ENCODE data around the gene SYNE1.

SYNE1 gene

DNA sequence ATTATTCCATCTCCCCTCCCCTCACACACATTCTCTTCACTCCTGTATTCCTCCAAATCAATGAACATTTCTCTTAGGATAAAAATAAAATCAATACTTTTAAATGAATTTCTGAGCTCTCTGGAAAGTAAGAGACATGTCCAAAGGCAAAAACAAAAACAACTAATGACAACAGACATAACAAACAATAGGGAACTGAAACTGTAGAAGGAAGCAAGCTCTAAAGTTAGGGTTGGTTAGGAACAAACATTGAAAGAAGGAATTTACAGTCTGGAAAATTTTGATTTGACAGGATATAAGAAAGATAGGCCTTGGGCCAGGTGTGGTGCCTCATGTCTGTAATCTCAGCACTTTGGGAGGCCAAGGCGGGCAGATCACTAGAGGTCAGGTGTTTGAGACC lies 43.0 kb upstream of the SYNE1 start:
- no peak overlapping the region for H3K4me3 ChIP-seq (ENCODE audit: low read depth, low read length)
- ChIA-PET POLR2A (no interaction called here), CTCF (interaction anchor here (1.4 kb wide), 1 partner anchor 9 kb away, joined by 4 read pairs; no protein-coding TSS in a partner anchor)
- TF ChIP-seq, protein P1, sequence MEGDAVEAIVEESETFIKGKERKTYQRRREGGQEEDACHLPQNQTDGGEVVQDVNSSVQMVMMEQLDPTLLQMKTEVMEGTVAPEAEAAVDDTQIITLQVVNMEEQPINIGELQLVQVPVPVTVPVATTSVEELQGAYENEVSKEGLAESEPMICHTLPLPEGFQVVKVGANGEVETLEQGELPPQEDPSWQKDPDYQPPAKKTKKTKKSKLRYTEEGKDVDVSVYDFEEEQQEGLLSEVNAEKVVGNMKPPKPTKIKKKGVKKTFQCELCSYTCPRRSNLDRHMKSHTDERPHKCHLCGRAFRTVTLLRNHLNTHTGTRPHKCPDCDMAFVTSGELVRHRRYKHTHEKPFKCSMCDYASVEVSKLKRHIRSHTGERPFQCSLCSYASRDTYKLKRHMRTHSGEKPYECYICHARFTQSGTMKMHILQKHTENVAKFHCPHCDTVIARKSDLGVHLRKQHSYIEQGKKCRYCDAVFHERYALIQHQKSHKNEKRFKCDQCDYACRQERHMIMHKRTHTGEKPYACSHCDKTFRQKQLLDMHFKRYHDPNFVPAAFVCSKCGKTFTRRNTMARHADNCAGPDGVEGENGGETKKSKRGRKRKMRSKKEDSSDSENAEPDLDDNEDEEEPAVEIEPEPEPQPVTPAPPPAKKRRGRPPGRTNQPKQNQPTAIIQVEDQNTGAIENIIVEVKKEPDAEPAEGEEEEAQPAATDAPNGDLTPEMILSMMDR (IDR thresholded peaks at IDR 0.05; ENCODE audit: insufficient read depth, low read length, missing control alignments), result no peak
- DNase-seq (ENCODE audit: low read depth, low spot score), result no peak

GRCh38 chr6:152673236-152673635 lies 36.1 kb upstream of the SYNE1 start:
- POLR2A ChIA-PET, result no interaction called here
- TF ChIP-seq, protein P1 (IDR thresholded peaks at IDR 0.05; ENCODE audit: insufficient read depth, low read length, missing control alignments), result no peak
- CTCF ChIA-PET, result interaction anchor here (0.6 to 3.4 kb wide), 3 partner anchors 8 to 188 kb away, joined by 3 to 29 read pairs (median 3); no protein-coding TSS in a partner anchor
- H3K4me3 ChIP-seq (ENCODE audit: low read depth, low read length), result no peak overlapping the region
- DNase-seq (ENCODE audit: low read depth, low spot score), result no peak

DNA sequence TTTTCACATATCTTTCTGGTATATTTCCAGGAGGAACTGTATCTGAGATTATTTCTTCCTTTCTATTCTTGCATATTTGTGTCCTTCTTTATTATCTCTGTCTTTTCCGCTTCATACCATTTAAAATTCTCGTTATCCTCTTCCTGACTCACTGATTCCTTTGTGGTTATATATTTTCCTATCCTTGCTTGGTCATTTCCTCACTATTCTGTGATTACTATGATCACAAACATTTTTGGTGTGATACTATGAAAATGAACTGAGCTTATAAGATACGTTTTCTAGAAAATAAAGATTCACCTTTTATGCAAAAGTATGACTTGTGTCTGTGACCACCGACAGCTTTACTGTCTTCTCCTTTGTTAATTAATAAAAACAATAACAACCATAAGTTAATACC lies 34.0 kb upstream of the SYNE1 start:
- ChIA-PET CTCF (interaction anchor here (0.9 to 6.7 kb wide), 13 partner anchors 9 to 370 kb away, joined by 3 to 68 read pairs (median 5); no protein-coding TSS in a partner anchor), POLR2A (no interaction called here)
- no peak overlapping the region for H3K4me3 ChIP-seq (ENCODE audit: low read depth, low read length)

GRCh38 chr6:152669895-152670294 lies 32.7 kb upstream of the SYNE1 start:
- CTCF ChIA-PET, result interaction anchor here (0.6 to 6.7 kb wide), 15 partner anchors 8 to 284 kb away, joined by 3 to 68 read pairs (median 4); no protein-coding TSS in a partner anchor
- DNase-seq (ENCODE audit: low read depth, low spot score), result no peak

More for the DNA sequence above, 34.0 kb upstream of the SYNE1 start:
- TF ChIP-seq, protein P1 (IDR thresholded peaks at IDR 0.05; ENCODE audit: insufficient read depth, low read length, missing control alignments), result no peak
- no peak for DNase-seq (ENCODE audit: low read depth, low spot score)

DNA sequence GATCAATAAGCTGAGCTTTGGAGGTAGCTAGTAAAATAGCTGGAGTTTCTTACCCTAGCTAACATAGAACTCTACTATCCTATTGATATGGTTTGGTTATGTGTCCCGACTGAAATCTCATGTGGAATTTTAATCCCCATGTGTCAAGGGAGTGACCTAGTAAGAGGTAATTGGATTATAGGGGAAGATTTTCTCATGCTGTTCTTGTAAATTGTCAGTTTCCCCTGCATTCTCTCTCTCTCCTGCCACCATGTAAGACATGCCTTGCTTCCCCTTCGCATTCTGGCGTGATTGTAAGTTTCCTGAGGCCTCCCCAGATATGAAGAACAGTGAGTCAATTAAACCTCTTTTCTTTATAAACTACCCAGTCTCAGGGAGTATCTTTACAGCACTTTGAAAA lies 24.6 kb upstream of the SYNE1 start:
- no peak for DNase-seq (ENCODE audit: low read depth, low spot score)
- ChIA-PET POLR2A (no interaction called here), CTCF (no interaction called here)
- H3K4me3 ChIP-seq (ENCODE audit: low read depth, low read length), result no peak overlapping the region
- TF ChIP-seq, protein P1 (IDR thresholded peaks at IDR 0.05; ENCODE audit: insufficient read depth, low read length, missing control alignments), result no peak

More at GRCh38 chr6:152669895-152670294, 32.7 kb upstream of the SYNE1 start:
- TF ChIP-seq, protein P1 (IDR thresholded peaks at IDR 0.05; ENCODE audit: insufficient read depth, low read length, missing control alignments), result peak; percentile 38
- POLR2A ChIA-PET, result no interaction called here
- H3K4me3 ChIP-seq (ENCODE audit: low read depth, low read length), result no peak overlapping the region

- TF ChIP-seq, protein P1 (IDR thresholded peaks at IDR 0.05; ENCODE audit: insufficient read depth, low read length, missing control alignments), result no peak
- H3K4me3 ChIP-seq (ENCODE audit: low read depth, low read length), result no peak overlapping the region
- POLR2A ChIA-PET, result no interaction called here
- CTCF ChIA-PET, result interaction anchor here (0.9 to 1.4 kb wide), 2 partner anchors 9 to 17 kb away, joined by 3 to 5 read pairs; no protein-coding TSS in a partner anchor
- DNase-seq (ENCODE audit: low read depth, low spot score), result no peak
Measured at GRCh38 chr6:152651986-152652385, 14.8 kb upstream of the SYNE1 start.
